Left lung (tissue), 10 donors: ENCODE measurements around the gene DLK2. TPM values are rescaled to one million over a fixed set of nuclear protein-coding genes. Genes with fewer than 3 reads are reported as not detected.
A peak's percentile ranks its signal among the peaks of the same experiment; 100 is the strongest.

ENCODE experiments used
- ATAC-seq: fragments of 200-7000 bp; cut with Tn5 transposase; one replicate; pipeline ENCODE4 v1.9.1; 2020; ENCODE audit warnings: moderate library complexity
- DNase-seq, 4 donors: peaks; one replicate each; pipeline ENCODE4 v3.0.0-alpha.2; 2013 to 2020
- H3K27ac ChIP-seq, 2 donors: fragments of 200-600 bp; sonication (generic) in 1 of 2; one replicate each; pipeline versions ENCODE4 v1.5.0 to v1.8.0; 2020 to 2021
- H3K27me3 ChIP-seq, 2 donors: fragments of 200-600 bp; sonication (generic) in 1 of 2; one replicate each; pipeline versions ENCODE4 v1.5.0 to v1.8.0; 2020 to 2021
- H3K36me3 ChIP-seq, 2 donors: fragments of 200-600 bp; sonication (generic) in 1 of 2; one replicate each; pipeline versions ENCODE4 v1.5.0 to v1.8.0; 2020 to 2021
- H3K4me1 ChIP-seq, 2 donors: fragments of 200-600 bp; one replicate each; pipeline ENCODE4 v1.8.0; 2021
- H3K4me3 ChIP-seq, 2 donors: fragments of 200-600 bp; sonication (generic) in 1 of 2; one replicate each; pipeline versions ENCODE4 v1.5.0 to v1.8.0; 2020 to 2021; ENCODE audit warnings: mild to moderate bottlenecking in 1 of 2
- H3K9me3 ChIP-seq, 2 donors: fragments of 200-600 bp; sonication (generic) in 1 of 2; one replicate each; pipeline versions ENCODE4 v1.5.0 to v1.8.0; 2020 to 2021
- CTCF ChIP-seq, 2 donors: fragments of 200-600 bp; sonication (generic) in 1 of 2; IDR thresholded peaks; one replicate each; pipeline versions ENCODE4 v1.5.0 to v1.8.0; 2021; ENCODE audit warnings: antibody characterized with exemption in 2 of 2
- intact Hi-C, 2 donors: fragments of 100-400 bp; cut with DNase I; formaldehyde crosslinking; loops; one replicate each; pipeline versions ENCODE4 v1.11.2 to v1.14.2; 2022
- polyA plus RNA-seq, 6 donors: library from polyadenylated mRNA; unstranded; fragments of 120-200 nt; gene quantifications; one replicate each; pipeline ENCODE4 v1.2.1, GENCODE V29; 2013; ENCODE audit not compliant: insufficient read length in 6 of 6
- total RNA-seq, 2 donors: library from RNA; stranded (reverse); fragmentation: NEBNext Ultra II Directional; extraction: Animal tissue kit (Norgen Biotek cat#: 25700); gene quantifications; one replicate each; pipeline ENCODE4 v1.2.1, GENCODE V29; 2021
- donor health status: DM: no; HTN: yes; CAD: no.
- donor health status: DM: no; HTN: no; CAD: no.

DLK2 gene
- total and polyA plus RNA-seq, 8 donors: 0.93 to 2.6 (median 1.7) TPM

- Histone ChIP-seq H3K9me3 (no peaks in the 10 kb centered on the region), H3K27ac (no peak overlapping the region), H3K36me3 (peaks cover 0 to 59% of the 10 kb centered on the region in 2 donors), H3K4me1 (peaks cover 8 to 31% of the 10 kb centered on the region in 2 donors), H3K4me3 (no peak overlapping the region), H3K27me3 (no peaks in the 10 kb centered on the region)
- no peak for TF ChIP-seq CTCF (IDR thresholded peaks at IDR 0.05)
- DNase-seq (no peak), ATAC-seq (no peak)
- intact Hi-C loops: no loop called here
Observed at GRCh38 chr6:43433148-43433547, 22.2 kb downstream of the DLK2 start.

GRCh38 chr6:43432009-43432945, 23.1 kb downstream of the DLK2 start:
- Histone ChIP-seq H3K9me3 (no peaks in the 10 kb centered on the region), H3K27me3 (no peaks in the 10 kb centered on the region), H3K4me1 (peaks cover 8 to 31% of the 10 kb centered on the region in 2 donors), H3K27ac (no peak overlapping the region), H3K36me3 (peaks cover 0 to 50% of the 10 kb centered on the region in 2 donors), H3K4me3 (no peak overlapping the region)
- intact Hi-C loops: no loop called here
- no peak for ATAC-seq
- no peak for TF ChIP-seq CTCF (IDR thresholded peaks at IDR 0.05)
- no peak for DNase-seq

GRCh38 chr6:43428874-43429273, 26.5 kb downstream of the DLK2 start:
- peaks cover 8 to 29% of the 10 kb centered on the region in 2 donors for H3K4me1 ChIP-seq
- H3K4me3 ChIP-seq: peak overlapping the region in 1 of 2 donors; percentile 71
- intact Hi-C loops: no loop called here
- DNase-seq (no peak), ATAC-seq (no peak)
- H3K9me3 ChIP-seq: no peaks in the 10 kb centered on the region
- no peak for TF ChIP-seq CTCF (IDR thresholded peaks at IDR 0.05)
- peaks cover 0 to 26% of the 10 kb centered on the region in 2 donors for H3K36me3 ChIP-seq
- H3K27ac ChIP-seq: peak overlapping the region in 1 of 2 donors; percentile 87
- no peaks in the 10 kb centered on the region for H3K27me3 ChIP-seq

- no peak for TF ChIP-seq CTCF (IDR thresholded peaks at IDR 0.05)
- H3K27me3 ChIP-seq: no peaks in the 10 kb centered on the region
- peak overlapping the region; percentile 71 to 77 for H3K4me3 ChIP-seq
- H3K27ac ChIP-seq: peak overlapping the region; percentile 74 to 87
- intact Hi-C loops: no loop called here
- H3K4me1 ChIP-seq: peaks cover 8 to 29% of the 10 kb centered on the region in 2 donors
- no peaks in the 10 kb centered on the region for H3K9me3 ChIP-seq
- H3K36me3 ChIP-seq: peaks cover 0 to 18% of the 10 kb centered on the region in 2 donors
- ATAC-seq (no peak), DNase-seq (no peak)
Observed at GRCh38 chr6:43428112-43428570, 27.2 kb downstream of the DLK2 start.

GRCh38 chr6:43427406-43428111, 27.8 kb downstream of the DLK2 start, which contains the start of gene ABCC10:
ABCC10 (plus strand) TSS chr6:43427541; CDS start chr6:43427979, 438 bp downstream.
- H3K4me1 ChIP-seq: peaks cover 8 to 29% of the 10 kb centered on the region in 2 donors
- intact Hi-C loops: no loop called here
- H3K4me3 ChIP-seq: peak within 1 kb of the TSS; percentile 71 to 77
- peaks cover 0 to 12% of the 10 kb centered on the region in 2 donors for H3K36me3 ChIP-seq
- peak within 1 kb of the TSS; percentile 74 to 87 for H3K27ac ChIP-seq
- DNase-seq (peak; percentile 94 to 97 (median 96)), ATAC-seq (peak; percentile 98)
- peak; percentile 26 to 42 for TF ChIP-seq CTCF (IDR thresholded peaks at IDR 0.05)
- no peaks in the 10 kb centered on the region for H3K27me3 ChIP-seq
- H3K9me3 ChIP-seq: no peaks in the 10 kb centered on the region
